ENCODE results near the gene WDR27. TPM values are rescaled to one million over a fixed set of nuclear protein-coding genes. Genes with fewer than 3 reads are reported as not detected.

Gene WDR27
- polyA plus RNA-seq, 1 donor = 73.8 TPM

DNA sequence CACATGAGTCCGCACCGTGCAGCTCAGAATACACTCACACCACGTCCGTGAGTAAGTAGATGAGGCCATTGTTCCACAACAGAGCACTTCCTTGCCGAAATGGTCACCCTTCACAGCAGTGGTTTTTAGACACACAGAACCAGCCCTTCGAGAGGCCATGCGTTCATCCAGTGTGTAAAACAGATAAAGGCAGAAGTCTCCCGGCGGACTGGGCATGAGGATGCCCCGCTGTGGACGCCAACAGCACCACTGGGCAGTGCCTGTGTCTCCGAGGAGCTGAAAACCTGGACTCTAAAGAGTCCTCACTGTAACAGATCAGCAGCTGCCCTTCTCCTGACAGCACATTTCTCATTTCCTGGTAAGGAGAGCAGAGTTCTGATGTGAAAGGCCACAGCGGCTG lies 75.2 kb downstream of the WDR27 start:
- no CpG with 5 or more reads among the region's 13 CpGs for WGBS (ENCODE audit: insufficient coverage, low lambda C conversion rate)
- Histone ChIP-seq H3K27me3 (ENCODE audit: control insufficient read depth, insufficient read depth, low read length) (no peaks in the 10 kb centered on the region), H3K4me1 (ENCODE audit: control insufficient read depth, insufficient read depth, low read length) (no peaks in the 10 kb centered on the region), H3K9me3 (ENCODE audit: control insufficient read depth, low read depth, low read length) (peaks cover 9% of the 10 kb centered on the region), H3K4me3 (ENCODE audit: low read length) (no peak overlapping the region), H3K36me3 (ENCODE audit: control insufficient read depth, insufficient read depth, low read length) (peaks cover 36% of the 10 kb centered on the region), H3K27ac (ENCODE audit: low read length) (no peak overlapping the region)
- DNase-seq = no peak

DNA sequence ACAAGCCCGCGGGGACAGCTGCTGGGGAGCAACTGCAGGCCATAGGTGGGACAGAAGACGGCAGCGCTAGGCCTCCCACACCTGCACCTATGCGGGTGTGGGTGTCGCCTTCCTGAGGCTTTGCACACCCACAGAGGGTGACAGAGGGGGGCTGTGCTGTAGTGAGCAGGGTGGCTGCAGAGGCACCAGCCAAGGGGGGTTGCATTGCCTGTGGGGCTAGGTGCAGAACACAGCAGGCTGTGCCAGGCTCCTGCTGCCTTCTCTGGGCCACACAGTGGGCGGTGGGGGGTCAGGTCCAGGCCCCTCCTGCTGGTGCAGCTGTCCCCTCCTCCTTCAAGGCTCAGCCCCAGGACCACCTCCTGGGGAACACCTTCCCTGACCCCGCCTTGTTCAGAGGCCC lies 75.7 kb downstream of the WDR27 start:
- H3K9me3 ChIP-seq (ENCODE audit: control insufficient read depth, low read depth, low read length) = peaks cover 9% of the 10 kb centered on the region
- peaks cover 34% of the 10 kb centered on the region for H3K36me3 ChIP-seq (ENCODE audit: control insufficient read depth, insufficient read depth, low read length)
- no peaks in the 10 kb centered on the region for H3K27me3 ChIP-seq (ENCODE audit: control insufficient read depth, insufficient read depth, low read length)
- DNase-seq = no peak
- H3K4me3 ChIP-seq (ENCODE audit: low read length) = no peak overlapping the region
- no CpG with 5 or more reads among the region's 8 CpGs for WGBS (ENCODE audit: insufficient coverage, low lambda C conversion rate)
- H3K4me1 ChIP-seq (ENCODE audit: control insufficient read depth, insufficient read depth, low read length) = no peaks in the 10 kb centered on the region
- no peak overlapping the region for H3K27ac ChIP-seq (ENCODE audit: low read length)

- Histone ChIP-seq H3K4me3 (ENCODE audit: low read length) (no peak overlapping the region), H3K27me3 (ENCODE audit: control insufficient read depth, insufficient read depth, low read length) (no peaks in the 10 kb centered on the region), H3K27ac (ENCODE audit: low read length) (no peak overlapping the region), H3K9me3 (ENCODE audit: control insufficient read depth, low read depth, low read length) (peaks cover 9% of the 10 kb centered on the region), H3K4me1 (ENCODE audit: control insufficient read depth, insufficient read depth, low read length) (no peaks in the 10 kb centered on the region), H3K36me3 (ENCODE audit: control insufficient read depth, insufficient read depth, low read length) (peaks cover 34% of the 10 kb centered on the region)
- no peak for DNase-seq
- no CpG with 5 or more reads among the region's 15 CpGs for WGBS (ENCODE audit: insufficient coverage, low lambda C conversion rate)
These were observed 76.5 kb downstream of the WDR27 start for GRCh38 chr6:169625376-169625775.

DNA sequence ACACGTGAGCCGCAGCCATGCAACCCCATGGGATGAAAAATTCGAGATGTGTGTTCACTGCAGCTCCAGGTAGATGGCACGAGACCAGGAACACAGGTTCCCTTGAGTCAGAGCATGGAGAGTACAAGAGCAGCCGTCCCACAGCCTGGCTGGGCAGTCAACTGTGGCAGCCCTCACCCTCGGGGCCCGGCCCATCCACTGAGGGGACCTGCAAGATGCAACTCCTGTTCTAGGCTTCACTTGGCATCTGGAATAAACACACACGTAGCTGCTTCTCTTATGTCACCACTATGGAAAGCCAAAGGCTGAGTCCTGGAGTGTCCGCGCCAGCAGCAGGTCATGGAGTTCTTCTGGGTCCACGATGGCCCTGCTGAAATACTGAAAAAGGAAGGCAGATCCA lies 77.0 kb downstream of the WDR27 start:
- peaks cover 34% of the 10 kb centered on the region for H3K36me3 ChIP-seq (ENCODE audit: control insufficient read depth, insufficient read depth, low read length)
- no peaks in the 10 kb centered on the region for H3K4me1 ChIP-seq (ENCODE audit: control insufficient read depth, insufficient read depth, low read length)
- no peak overlapping the region for H3K4me3 ChIP-seq (ENCODE audit: low read length)
- H3K27ac ChIP-seq (ENCODE audit: low read length) = no peak overlapping the region
- H3K9me3 ChIP-seq (ENCODE audit: control insufficient read depth, low read depth, low read length) = peaks cover 9% of the 10 kb centered on the region
- no peak for DNase-seq
- WGBS (ENCODE audit: insufficient coverage, low lambda C conversion rate) = no CpG with 5 or more reads among the region's 11 CpGs
- no peaks in the 10 kb centered on the region for H3K27me3 ChIP-seq (ENCODE audit: control insufficient read depth, insufficient read depth, low read length)

DNA sequence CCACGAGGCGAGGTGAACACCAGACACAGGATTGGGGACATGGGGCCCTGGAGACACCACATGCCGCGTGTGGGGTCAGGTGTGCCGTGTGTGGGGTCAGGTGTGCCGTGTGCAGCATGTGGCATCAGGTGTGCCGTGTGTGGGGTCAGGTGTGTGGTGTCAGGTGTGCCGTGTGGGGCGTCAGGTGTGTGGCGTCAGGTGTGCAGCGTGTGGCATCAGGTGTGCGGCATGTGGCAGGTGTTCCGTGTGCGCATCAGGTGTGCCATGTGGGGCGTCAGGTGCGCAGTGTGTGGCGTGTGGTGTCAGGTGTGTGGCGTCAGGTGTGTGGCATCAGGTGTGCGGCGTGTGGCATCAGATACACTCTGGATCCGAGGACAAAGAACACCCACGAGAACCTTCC lies 77.9 kb downstream of the WDR27 start:
- no peak for DNase-seq
- Histone ChIP-seq H3K4me3 (ENCODE audit: low read length) (no peak overlapping the region), H3K36me3 (ENCODE audit: control insufficient read depth, insufficient read depth, low read length) (peaks cover 34% of the 10 kb centered on the region), H3K27me3 (ENCODE audit: control insufficient read depth, insufficient read depth, low read length) (no peaks in the 10 kb centered on the region), H3K4me1 (ENCODE audit: control insufficient read depth, insufficient read depth, low read length) (no peaks in the 10 kb centered on the region), H3K9me3 (ENCODE audit: control insufficient read depth, low read depth, low read length) (peaks cover 9% of the 10 kb centered on the region), H3K27ac (ENCODE audit: low read length) (no peak overlapping the region)
- WGBS (ENCODE audit: insufficient coverage, low lambda C conversion rate) = 100% methylated on average over 3 of the region's 22 CpGs

DNA sequence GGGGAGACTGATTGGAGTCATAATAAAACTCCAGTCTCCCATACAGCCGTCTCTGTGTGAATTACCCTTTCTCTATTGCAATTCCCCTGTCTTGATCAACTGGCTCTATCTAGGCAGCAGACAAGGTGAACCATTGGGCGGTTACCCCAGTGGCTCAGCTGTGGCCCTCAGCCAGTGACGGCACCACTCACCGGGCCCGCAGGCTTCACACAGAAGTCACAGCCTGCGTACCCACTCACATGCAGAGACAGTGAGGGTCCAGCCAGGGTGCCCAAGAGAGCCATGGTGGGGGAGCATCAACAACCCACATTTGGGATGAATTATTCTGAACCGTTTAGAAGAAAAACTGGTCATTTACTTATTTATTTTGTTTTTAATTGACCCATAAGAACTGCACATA lies 78.5 kb downstream of the WDR27 start:
- Histone ChIP-seq H3K36me3 (ENCODE audit: control insufficient read depth, insufficient read depth, low read length) (peaks cover 34% of the 10 kb centered on the region), H3K27ac (ENCODE audit: low read length) (no peak overlapping the region), H3K4me1 (ENCODE audit: control insufficient read depth, insufficient read depth, low read length) (no peaks in the 10 kb centered on the region), H3K27me3 (ENCODE audit: control insufficient read depth, insufficient read depth, low read length) (no peaks in the 10 kb centered on the region), H3K4me3 (ENCODE audit: low read length) (no peak overlapping the region), H3K9me3 (ENCODE audit: control insufficient read depth, low read depth, low read length) (peaks cover 9% of the 10 kb centered on the region)
- no CpG with 5 or more reads among the region's 7 CpGs for WGBS (ENCODE audit: insufficient coverage, low lambda C conversion rate)
- no peak for DNase-seq

GRCh38 chr6:169622618-169623017 lies 79.2 kb downstream of the WDR27 start:
- Histone ChIP-seq H3K36me3 (ENCODE audit: control insufficient read depth, insufficient read depth, low read length) (peaks cover 34% of the 10 kb centered on the region), H3K9me3 (ENCODE audit: control insufficient read depth, low read depth, low read length) (peaks cover 9% of the 10 kb centered on the region), H3K4me3 (ENCODE audit: low read length) (no peak overlapping the region), H3K27ac (ENCODE audit: low read length) (no peak overlapping the region), H3K4me1 (ENCODE audit: control insufficient read depth, insufficient read depth, low read length) (no peaks in the 10 kb centered on the region), H3K27me3 (ENCODE audit: control insufficient read depth, insufficient read depth, low read length) (no peaks in the 10 kb centered on the region)
- DNase-seq = no peak
- WGBS (ENCODE audit: insufficient coverage, low lambda C conversion rate) = 60% methylated on average over 1 of the region's 6 CpGs

GRCh38 chr6:169621311-169621710 lies 80.5 kb downstream of the WDR27 start:
- no peaks in the 10 kb centered on the region for H3K27me3 ChIP-seq (ENCODE audit: control insufficient read depth, insufficient read depth, low read length)
- H3K36me3 ChIP-seq (ENCODE audit: control insufficient read depth, insufficient read depth, low read length) = peaks cover 25% of the 10 kb centered on the region
- no peaks in the 10 kb centered on the region for H3K4me1 ChIP-seq (ENCODE audit: control insufficient read depth, insufficient read depth, low read length)
- H3K4me3 ChIP-seq (ENCODE audit: low read length) = no peak overlapping the region
- H3K9me3 ChIP-seq (ENCODE audit: control insufficient read depth, low read depth, low read length) = peaks cover 9% of the 10 kb centered on the region
- H3K27ac ChIP-seq (ENCODE audit: low read length) = no peak overlapping the region
- WGBS (ENCODE audit: insufficient coverage, low lambda C conversion rate) = 100% methylated on average over 2 of the region's 13 CpGs
- DNase-seq = no peak

DNA sequence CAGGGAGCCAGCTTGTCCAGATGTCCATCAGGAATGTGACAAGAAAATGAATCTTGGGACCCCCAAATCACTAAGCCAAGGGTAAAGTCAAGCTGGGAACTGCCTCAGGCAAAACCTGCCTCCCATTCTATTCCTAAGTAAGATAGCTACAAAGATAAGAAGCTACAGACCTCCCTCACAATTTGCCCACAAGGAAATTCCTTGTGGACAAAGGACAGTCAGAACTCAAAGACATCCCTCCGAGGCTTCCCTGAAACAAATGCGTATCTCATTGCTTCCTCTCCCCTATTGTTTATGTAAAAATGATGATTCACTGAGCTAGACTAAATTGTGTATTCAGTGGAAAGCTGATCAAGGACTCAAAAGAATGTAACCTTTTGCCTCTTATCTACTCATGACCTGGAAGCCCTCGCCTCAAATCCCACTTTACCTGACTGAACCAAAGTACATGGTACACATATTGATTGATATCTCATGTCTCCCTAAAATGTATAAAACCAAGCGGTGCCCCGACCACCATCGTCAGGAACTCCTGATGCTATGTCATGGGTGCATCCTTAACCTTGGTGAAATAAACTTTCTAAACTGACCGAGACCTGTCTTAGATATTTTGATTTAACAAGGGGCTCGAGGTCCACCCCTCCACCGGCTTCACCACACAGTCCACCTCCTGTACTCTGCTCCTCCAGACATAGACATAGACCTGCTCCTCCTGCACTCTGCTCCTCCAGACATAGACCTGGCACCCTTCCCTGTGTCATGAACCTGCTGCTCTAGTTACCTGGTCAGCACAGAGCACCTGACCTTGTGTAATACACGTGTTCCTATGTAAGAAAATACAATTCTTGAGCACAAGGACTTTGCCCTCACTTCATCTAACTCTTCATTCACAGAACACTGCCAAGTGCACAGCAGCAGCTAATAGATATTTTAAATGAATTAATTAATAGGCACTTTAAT lies 81.4 kb downstream of the WDR27 start:
- H3K9me3 ChIP-seq (ENCODE audit: control insufficient read depth, low read depth, low read length) = peaks cover 9% of the 10 kb centered on the region
- H3K27ac ChIP-seq (ENCODE audit: low read length) = no peak overlapping the region
- no peaks in the 10 kb centered on the region for H3K4me1 ChIP-seq (ENCODE audit: control insufficient read depth, insufficient read depth, low read length)
- no peak overlapping the region for H3K4me3 ChIP-seq (ENCODE audit: low read length)
- 60% methylated on average over 2 of the region's 10 CpGs for WGBS (ENCODE audit: insufficient coverage, low lambda C conversion rate)
- peaks cover 20% of the 10 kb centered on the region for H3K36me3 ChIP-seq (ENCODE audit: control insufficient read depth, insufficient read depth, low read length)
- H3K27me3 ChIP-seq (ENCODE audit: control insufficient read depth, insufficient read depth, low read length) = no peaks in the 10 kb centered on the region
- peak; percentile 67 to 81 for DNase-seq

DNA sequence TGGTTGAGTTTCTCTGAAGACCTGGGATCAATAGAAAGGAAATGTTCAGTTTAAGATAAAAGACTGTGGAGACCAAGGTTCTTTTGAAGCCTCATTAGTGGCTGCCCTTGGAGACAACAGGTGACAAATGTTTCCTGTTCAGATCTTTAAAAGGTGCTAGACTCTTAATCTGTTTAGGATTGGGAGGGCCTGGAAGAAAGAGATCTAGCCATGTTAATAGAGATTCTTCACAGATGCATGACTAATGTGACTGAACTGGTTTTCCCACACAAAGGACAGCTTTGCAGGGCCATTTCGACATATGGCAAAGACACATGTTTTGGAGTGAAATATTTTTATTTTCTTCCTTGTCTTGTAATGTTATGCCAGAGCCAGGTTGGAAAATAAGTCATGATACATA lies 82.2 kb downstream of the WDR27 start:
- no peak for DNase-seq
- Histone ChIP-seq H3K27me3 (ENCODE audit: control insufficient read depth, insufficient read depth, low read length) (no peaks in the 10 kb centered on the region), H3K36me3 (ENCODE audit: control insufficient read depth, insufficient read depth, low read length) (peaks cover 12% of the 10 kb centered on the region), H3K9me3 (ENCODE audit: control insufficient read depth, low read depth, low read length) (peaks cover 9% of the 10 kb centered on the region), H3K27ac (ENCODE audit: low read length) (no peak overlapping the region), H3K4me3 (ENCODE audit: low read length) (no peak overlapping the region), H3K4me1 (ENCODE audit: control insufficient read depth, insufficient read depth, low read length) (no peaks in the 10 kb centered on the region)
- WGBS (ENCODE audit: insufficient coverage, low lambda C conversion rate) = no CpG with 5 or more reads among the region's 1 CpG

All from large intestine (tissue), 3 donors.